ENCODE results near the gene PLEKHO2.

PLEKHO2 gene

DNA sequence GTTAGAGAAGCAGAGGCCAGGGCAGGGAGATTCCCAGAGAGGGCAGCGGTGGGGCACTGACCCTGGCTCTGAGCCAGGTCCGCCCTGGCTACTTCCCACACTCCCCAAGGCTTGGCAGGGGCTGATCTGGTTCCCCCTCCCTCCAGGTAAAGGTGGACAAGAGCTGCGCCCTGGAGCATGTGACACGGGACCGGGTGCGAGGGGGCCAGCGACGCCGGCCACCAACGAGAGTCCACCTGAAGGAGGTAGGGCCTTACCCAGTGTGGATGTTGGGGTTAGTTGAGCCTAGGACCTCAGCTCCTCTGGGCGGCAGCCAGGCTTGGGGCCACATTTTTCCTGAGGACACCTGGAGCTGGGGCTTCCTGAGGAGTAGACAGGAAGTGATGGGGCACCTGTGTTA is 19.6 kb downstream of the PLEKHO2 start:
- TF ChIP-seq, protein P1, sequence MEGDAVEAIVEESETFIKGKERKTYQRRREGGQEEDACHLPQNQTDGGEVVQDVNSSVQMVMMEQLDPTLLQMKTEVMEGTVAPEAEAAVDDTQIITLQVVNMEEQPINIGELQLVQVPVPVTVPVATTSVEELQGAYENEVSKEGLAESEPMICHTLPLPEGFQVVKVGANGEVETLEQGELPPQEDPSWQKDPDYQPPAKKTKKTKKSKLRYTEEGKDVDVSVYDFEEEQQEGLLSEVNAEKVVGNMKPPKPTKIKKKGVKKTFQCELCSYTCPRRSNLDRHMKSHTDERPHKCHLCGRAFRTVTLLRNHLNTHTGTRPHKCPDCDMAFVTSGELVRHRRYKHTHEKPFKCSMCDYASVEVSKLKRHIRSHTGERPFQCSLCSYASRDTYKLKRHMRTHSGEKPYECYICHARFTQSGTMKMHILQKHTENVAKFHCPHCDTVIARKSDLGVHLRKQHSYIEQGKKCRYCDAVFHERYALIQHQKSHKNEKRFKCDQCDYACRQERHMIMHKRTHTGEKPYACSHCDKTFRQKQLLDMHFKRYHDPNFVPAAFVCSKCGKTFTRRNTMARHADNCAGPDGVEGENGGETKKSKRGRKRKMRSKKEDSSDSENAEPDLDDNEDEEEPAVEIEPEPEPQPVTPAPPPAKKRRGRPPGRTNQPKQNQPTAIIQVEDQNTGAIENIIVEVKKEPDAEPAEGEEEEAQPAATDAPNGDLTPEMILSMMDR (IDR thresholded peaks at IDR 0.05; ENCODE audit: low read depth, low read length) = no peak
- DNase-seq (ENCODE audit: extremely low read depth, low read depth) = no peak

DNA sequence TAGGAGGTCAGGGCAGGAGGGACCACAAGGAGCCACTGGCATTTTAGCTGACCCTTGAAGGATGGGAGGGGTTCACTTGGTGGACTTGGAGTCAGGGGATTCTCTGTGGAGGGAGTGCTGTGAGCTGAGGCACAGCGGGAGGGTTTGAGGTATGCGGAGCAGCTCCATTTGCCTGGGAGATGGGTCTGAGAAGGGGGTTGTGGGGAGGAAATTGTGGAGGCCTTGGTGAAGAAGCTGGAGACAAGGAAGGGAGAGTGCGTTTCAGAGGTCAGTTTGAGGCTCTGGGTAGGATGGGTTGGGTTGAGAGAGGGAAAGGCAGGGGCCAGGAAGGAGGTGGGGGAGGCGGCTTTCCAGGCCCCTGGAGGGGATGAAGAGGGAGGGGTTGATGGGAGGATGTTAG is 20.2 kb downstream of the PLEKHO2 start:
- no peak for DNase-seq (ENCODE audit: extremely low read depth, low read depth)
- TF ChIP-seq, protein P1 (IDR thresholded peaks at IDR 0.05; ENCODE audit: low read depth, low read length) = no peak

DNA sequence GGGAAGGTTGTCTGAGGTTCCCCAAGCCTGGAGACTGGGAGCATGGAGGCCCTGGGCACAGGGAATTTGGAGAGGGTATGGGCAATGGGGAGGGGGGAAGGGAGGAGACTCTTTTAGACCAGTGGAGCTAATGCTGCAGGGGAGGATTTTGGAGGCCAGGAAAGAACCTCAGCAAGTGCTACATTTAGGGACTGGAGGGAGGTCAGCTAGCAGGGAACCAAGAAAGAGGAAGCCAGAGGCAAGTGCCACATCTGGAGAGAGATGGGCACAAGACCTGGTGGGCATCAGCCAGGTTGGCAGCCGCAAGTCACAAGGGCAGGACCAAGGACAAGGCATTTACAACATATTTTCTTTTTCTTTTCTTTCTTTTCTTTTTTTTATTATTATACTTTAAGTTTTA is 20.7 kb downstream of the PLEKHO2 start:
- no peak for DNase-seq (ENCODE audit: extremely low read depth, low read depth)
- TF ChIP-seq, protein P1 (IDR thresholded peaks at IDR 0.05; ENCODE audit: low read depth, low read length) = no peak

DNA sequence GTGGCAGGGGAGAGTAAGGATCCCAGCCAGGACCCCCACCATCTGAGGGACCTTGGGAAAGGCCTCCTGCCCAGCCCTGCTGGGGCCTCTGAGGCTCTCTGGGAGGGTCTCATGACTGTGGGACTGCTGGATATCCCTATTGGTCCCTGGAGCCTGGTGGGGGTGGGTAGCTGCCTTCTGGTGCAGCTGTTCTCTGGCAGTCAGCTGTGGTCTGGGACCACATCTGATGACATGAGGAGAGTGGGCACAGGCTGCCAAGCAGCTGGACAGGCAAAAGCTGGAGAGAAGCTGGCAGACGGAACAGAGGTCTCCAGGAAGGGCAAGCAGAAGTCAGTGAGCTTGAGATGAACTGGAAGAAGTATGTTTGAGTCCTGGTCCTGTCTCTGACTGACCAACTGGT is 22.4 kb downstream of the PLEKHO2 start:
- TF ChIP-seq, protein P1 (IDR thresholded peaks at IDR 0.05; ENCODE audit: low read depth, low read length) = no peak
- no peak for DNase-seq (ENCODE audit: extremely low read depth, low read depth)

- TF ChIP-seq, protein P1 (IDR thresholded peaks at IDR 0.05; ENCODE audit: low read depth, low read length) = no peak
- no peak for DNase-seq (ENCODE audit: extremely low read depth, low read depth)
Observed at GRCh38 chr15:64865126-64865997, 23.6 kb downstream of the PLEKHO2 start.

- peak; percentile 74 for DNase-seq (ENCODE audit: extremely low read depth, low read depth)
- TF ChIP-seq, protein P1 (IDR thresholded peaks at IDR 0.05; ENCODE audit: low read depth, low read length) = no peak
Observed at GRCh38 chr15:64865998-64866520, 24.3 kb downstream of the PLEKHO2 start.

DNA sequence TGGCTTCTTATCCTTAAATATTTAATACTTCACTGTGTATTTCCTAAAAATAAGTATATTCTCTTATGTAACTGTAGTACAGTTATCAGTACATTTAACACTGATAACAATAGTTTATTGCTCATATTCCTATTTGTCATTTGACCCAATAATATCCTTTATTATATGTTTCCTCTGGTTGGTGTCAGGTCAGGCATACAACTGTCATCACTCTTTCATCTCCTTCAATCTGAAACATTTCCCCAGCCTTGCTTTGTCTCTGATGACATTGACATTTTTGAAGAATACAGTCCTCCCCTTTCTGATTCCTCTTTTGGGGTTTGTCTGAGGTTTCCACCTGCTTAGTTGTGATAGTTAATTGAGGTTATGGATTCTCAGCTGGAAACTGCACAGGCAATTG is 27.8 kb downstream of the PLEKHO2 start:
- TF ChIP-seq, protein P1 (IDR thresholded peaks at IDR 0.05; ENCODE audit: low read depth, low read length) = no peak
- DNase-seq (ENCODE audit: extremely low read depth, low read depth) = no peak

Measured in AG09319 (cell line).